ENCODE results near the gene PEX6. TPM values are rescaled to one million over a fixed set of nuclear protein-coding genes. Genes with fewer than 3 reads are reported as not detected.

PEX6 gene
- total RNA-seq, 4 donors from 2014 or later, result 17.2 to 50.0 (median 33.2) TPM

GRCh38 chr6:42968783-42969182 lies 10.2 kb downstream of the PEX6 start:
- Histone ChIP-seq H3K36me3 (peaks cover 0 to 15% (median 7%) of the 10 kb centered on the region in 4 donors), H3K4me1 (peaks cover 0 to 4% (median 0%) of the 10 kb centered on the region in 4 donors), H3K4me3 (no peak overlapping the region), H3K27ac (no peak overlapping the region), H3K9me3 (no peaks in the 10 kb centered on the region), H3K27me3 (no peaks in the 10 kb centered on the region)
- WGBS, 2 donors (ENCODE audit: low coverage in 1 of 2), result 79% methylated on average over 4 of the region's 4 CpGs; no CpG with 5 or more reads in 1 of the 2 donors
- intact Hi-C loops (cut with DNase I; ENCODE audit: low total_unique reads) (no loop called here), in situ Hi-C loops (cut with MboI; ENCODE audit: low pct_ligation_motif_present in 1 of 4, low pct_unique_long_range_greater_than_20kb in 1 of 4, low sequenced_read_pairs in 3 of 4) (no loop called here)
- DNase-seq, result no peak
- no peak for TF ChIP-seq POLR2AphosphoS5 (IDR thresholded peaks at IDR 0.05)

- Histone ChIP-seq H3K36me3 (peaks cover 0 to 15% (median 7%) of the 10 kb centered on the region in 4 donors), H3K27ac (no peak overlapping the region), H3K4me3 (no peak overlapping the region), H3K27me3 (no peaks in the 10 kb centered on the region), H3K4me1 (peaks cover 0 to 4% (median 0%) of the 10 kb centered on the region in 4 donors), H3K9me3 (no peaks in the 10 kb centered on the region)
- no peak for DNase-seq
- intact Hi-C loops (cut with DNase I; ENCODE audit: low total_unique reads), result no loop called here
- TF ChIP-seq POLR2AphosphoS5 (IDR thresholded peaks at IDR 0.05) (no peak), POLR2A (IDR thresholded peaks at IDR 0.05) (no peak), EP300 (IDR thresholded peaks at IDR 0.05; ENCODE audit: low read depth) (no peak), CTCF (IDR thresholded peaks at IDR 0.05) (no peak)
- in situ Hi-C loops (cut with MboI; ENCODE audit: low pct_ligation_motif_present in 1 of 4, low pct_unique_long_range_greater_than_20kb in 1 of 4, low sequenced_read_pairs in 3 of 4), result no loop called here
- 95% methylated on average over 12 of the region's 12 CpGs; no CpG with 5 or more reads in 1 of the 2 donors for WGBS, 2 donors (ENCODE audit: low coverage in 1 of 2)
These were observed 10.8 kb downstream of the PEX6 start for GRCh38 chr6:42968126-42968701.

GRCh38 chr6:42967228-42967627 lies 11.8 kb downstream of the PEX6 start:
- Histone ChIP-seq H3K4me1 (peaks cover 0 to 4% (median 0%) of the 10 kb centered on the region in 4 donors), H3K27ac (no peak overlapping the region), H3K9me3 (no peaks in the 10 kb centered on the region), H3K4me3 (no peak overlapping the region), H3K27me3 (no peaks in the 10 kb centered on the region), H3K36me3 (peaks cover 0 to 15% (median 7%) of the 10 kb centered on the region in 4 donors)
- no peak for DNase-seq
- intact Hi-C loops (cut with DNase I; ENCODE audit: low total_unique reads), result no loop called here
- 96% methylated on average over 11 of the region's 11 CpGs; no CpG with 5 or more reads in 1 of the 2 donors for WGBS, 2 donors (ENCODE audit: low coverage in 1 of 2)
- TF ChIP-seq CTCF (IDR thresholded peaks at IDR 0.05) (no peak), EP300 (IDR thresholded peaks at IDR 0.05; ENCODE audit: low read depth) (no peak), POLR2AphosphoS5 (IDR thresholded peaks at IDR 0.05) (no peak), POLR2A (IDR thresholded peaks at IDR 0.05) (no peak)
- in situ Hi-C loops (cut with MboI; ENCODE audit: low pct_ligation_motif_present in 1 of 4, low pct_unique_long_range_greater_than_20kb in 1 of 4, low sequenced_read_pairs in 3 of 4), result no loop called here

- H3K9me3 ChIP-seq, result no peaks in the 10 kb centered on the region
- no peak overlapping the region for H3K4me3 ChIP-seq
- H3K27me3 ChIP-seq, result no peaks in the 10 kb centered on the region
- intact Hi-C loops (cut with DNase I; ENCODE audit: low total_unique reads) (no loop called here), in situ Hi-C loops (cut with MboI; ENCODE audit: low pct_ligation_motif_present in 1 of 4, low pct_unique_long_range_greater_than_20kb in 1 of 4, low sequenced_read_pairs in 3 of 4) (no loop called here)
- no peak overlapping the region for H3K27ac ChIP-seq
- H3K4me1 ChIP-seq, result peaks cover 0 to 4% (median 0%) of the 10 kb centered on the region in 4 donors
- DNase-seq, result no peak
- WGBS, 2 donors (ENCODE audit: low coverage in 1 of 2), result 74% methylated on average over 7 of the region's 7 CpGs; no CpG with 5 or more reads in 1 of the 2 donors
- TF ChIP-seq EP300 (IDR thresholded peaks at IDR 0.05; ENCODE audit: low read depth), result no peak
- H3K36me3 ChIP-seq, result peaks cover 0 to 15% (median 7%) of the 10 kb centered on the region in 4 donors
These were observed 12.4 kb downstream of the PEX6 start for GRCh38 chr6:42966571-42966970.

GRCh38 chr6:42963855-42964605 lies 15.0 kb downstream of the PEX6 start:
- peaks cover 8 to 17% (median 13%) of the 10 kb centered on the region in 4 donors for H3K4me1 ChIP-seq
- H3K4me3 ChIP-seq, result no peak overlapping the region
- in situ Hi-C loops (cut with MboI; ENCODE audit: low pct_ligation_motif_present in 1 of 4, low pct_unique_long_range_greater_than_20kb in 1 of 4, low sequenced_read_pairs in 3 of 4), result no loop called here
- H3K9me3 ChIP-seq, result no peaks in the 10 kb centered on the region
- H3K36me3 ChIP-seq, result peaks cover 0 to 15% (median 7%) of the 10 kb centered on the region in 4 donors
- 91% methylated on average over 9 of the region's 9 CpGs; no CpG with 5 or more reads in 1 of the 2 donors for WGBS, 2 donors (ENCODE audit: low coverage in 1 of 2)
- peak; percentile 27 for DNase-seq
- no peak for TF ChIP-seq POLR2A (IDR thresholded peaks at IDR 0.05)
- peak in 2 of 5 experiments; percentile 11 for TF ChIP-seq CTCF (IDR thresholded peaks at IDR 0.05)
- no peak for TF ChIP-seq POLR2AphosphoS5 (IDR thresholded peaks at IDR 0.05)
- TF ChIP-seq EP300 (IDR thresholded peaks at IDR 0.05; ENCODE audit: low read depth), result no peak
- H3K27ac ChIP-seq, result no peak overlapping the region
- H3K27me3 ChIP-seq, result no peaks in the 10 kb centered on the region
- intact Hi-C loops (cut with DNase I; ENCODE audit: low total_unique reads), result no loop called here
